Osteoblast (primary cell): ENCODE measurements around the gene LEFTY2. TPM values are rescaled to one million over a fixed set of nuclear protein-coding genes. Genes with fewer than 3 reads are reported as not detected.
"Not testable (repeated sequence)": the region's sequence is repeated elsewhere in the genome, so short reads cannot be mapped to it uniquely, and the experiment has no call there.

Experiments used
- DNase-seq: peaks from one replicate; pipeline ENCODE4 v3.0.0; 2011; ENCODE audit warnings: low spot score, mixed read lengths; ENCODE audit not compliant: insufficient read length; ENCODE audit errors: missing footprints
- H2AFZ ChIP-seq: 2 replicates; pipeline ENCODE4 v1.6.0; 2011; ENCODE audit warnings: mild to moderate bottlenecking, low read length
- H3K27ac ChIP-seq: 2 replicates; pipeline ENCODE4 v1.5.1; 2011; ENCODE audit warnings: mild to moderate bottlenecking, low read depth, low read length, moderate library complexity
- H3K27me3 ChIP-seq: 2 replicates; pipeline ENCODE4 v1.6.0; 2012; ENCODE audit warnings: mild to moderate bottlenecking, control low read depth, inconsistent platforms, low read length, moderate library complexity; ENCODE audit not compliant: insufficient read depth
- H3K36me3 ChIP-seq: 2 replicates; pipeline ENCODE4 v1.5.1; 2011; ENCODE audit warnings: mild to moderate bottlenecking, low read length, control low read depth, moderate library complexity; ENCODE audit not compliant: insufficient read depth
- H3K4me1 ChIP-seq: 2 replicates; pipeline ENCODE4 v1.5.1; 2011; ENCODE audit warnings: mild to moderate bottlenecking, low read length, control low read depth, moderate library complexity; ENCODE audit not compliant: insufficient read depth
- H3K4me2 ChIP-seq: 2 replicates; pipeline ENCODE4 v1.6.0; 2011; ENCODE audit warnings: mild to moderate bottlenecking, low read length; ENCODE audit not compliant: insufficient read depth
- H3K4me3 ChIP-seq: fragments of 200-600 bp; sonication (generic); 3 replicates; pipeline ENCODE4 v1.5.1; 2012; ENCODE audit warnings: mild to moderate bottlenecking, low read length, inconsistent platforms; ENCODE audit not compliant: insufficient read depth
- H3K79me2 ChIP-seq: 2 replicates; pipeline ENCODE4 v1.6.0; 2012; ENCODE audit warnings: mild to moderate bottlenecking, low read length, control low read depth, inconsistent platforms; ENCODE audit not compliant: insufficient read depth
- H3K9me3 ChIP-seq: 2 replicates; pipeline ENCODE4 v1.5.1; 2011; ENCODE audit warnings: low read depth, low read length, control low read depth
- H4K20me1 ChIP-seq: 2 replicates; pipeline ENCODE4 v1.6.0; 2012; ENCODE audit warnings: mild to moderate bottlenecking, low read length, control low read depth; ENCODE audit not compliant: insufficient read depth
- CTCF ChIP-seq: IDR thresholded peaks from 2 replicates; pipeline ENCODE4 v1.5.1; 2011; ENCODE audit warnings: mild to moderate bottlenecking, low read depth, low read length, moderate library complexity; ENCODE audit errors: extremely low read depth
- total RNA-seq: library from RNA; depleted of rRNA; stranded (reverse); fragments of >200 nt; gene quantifications from 2 replicates; pipeline ENCODE4 v1.2.3, GENCODE V29; 2012

LEFTY2 gene
- total RNA-seq, 1 donor = not detected

GRCh38 chr1:225974454-225974853 lies 33.4 kb upstream of the LEFTY2 start:
- no peak for DNase-seq
- Histone ChIP-seq H3K9me3 (no peaks in the 10 kb centered on the region), H3K27me3 (no peaks in the 10 kb centered on the region), H3K79me2 (no peaks in the 10 kb centered on the region), H3K4me2 (no peak overlapping the region), H3K36me3 (peaks cover 10% of the 10 kb centered on the region), H3K4me1 (no peaks in the 10 kb centered on the region), H3K27ac (no peak overlapping the region), H2AFZ (no peak overlapping the region), H4K20me1 (no peaks in the 10 kb centered on the region), H3K4me3 (no peak overlapping the region)
- TF ChIP-seq CTCF = no peak

- TF ChIP-seq CTCF = no peak
- Histone ChIP-seq H3K9me3 (no peaks in the 10 kb centered on the region), H3K79me2 (no peaks in the 10 kb centered on the region), H3K27ac (no peak overlapping the region), H4K20me1 (no peaks in the 10 kb centered on the region), H3K4me3 (no peak overlapping the region), H3K4me1 (no peaks in the 10 kb centered on the region), H3K27me3 (no peaks in the 10 kb centered on the region), H3K36me3 (peaks cover 3% of the 10 kb centered on the region), H2AFZ (no peak overlapping the region), H3K4me2 (no peak overlapping the region)
- no peak for DNase-seq
Measured at GRCh38 chr1:225973158-225973557, 32.1 kb upstream of the LEFTY2 start.

- no peaks in the 10 kb centered on the region for H3K79me2 ChIP-seq
- no peaks in the 10 kb centered on the region for H4K20me1 ChIP-seq
- H2AFZ ChIP-seq = no peak overlapping the region
- no peak overlapping the region for H3K4me3 ChIP-seq
- H3K9me3 ChIP-seq = no peaks in the 10 kb centered on the region
- no peak overlapping the region for H3K4me2 ChIP-seq
- no peaks in the 10 kb centered on the region for H3K36me3 ChIP-seq
- H3K27me3 ChIP-seq = no peaks in the 10 kb centered on the region
- TF ChIP-seq CTCF = no peak
- H3K27ac ChIP-seq = no peak overlapping the region
- no peaks in the 10 kb centered on the region for H3K4me1 ChIP-seq
- no peak for DNase-seq
Measured at GRCh38 chr1:225972344-225973152, 31.5 kb upstream of the LEFTY2 start.

- not testable (repeated sequence) for H3K36me3 ChIP-seq, H3K27me3 ChIP-seq, H3K79me2 ChIP-seq, H2AFZ ChIP-seq, H3K4me2 ChIP-seq, H4K20me1 ChIP-seq, DNase-seq, H3K4me1 ChIP-seq, H3K9me3 ChIP-seq, H3K27ac ChIP-seq, H3K4me3 ChIP-seq
Measured at GRCh38 chr1:225970592-225971157, 29.7 kb upstream of the LEFTY2 start.

- H4K20me1 ChIP-seq, H3K79me2 ChIP-seq, H3K4me3 ChIP-seq, H3K9me3 ChIP-seq, H2AFZ ChIP-seq, H3K4me2 ChIP-seq, H3K36me3 ChIP-seq, H3K4me1 ChIP-seq, H3K27ac ChIP-seq, H3K27me3 ChIP-seq, DNase-seq: not testable (repeated sequence)
Measured at GRCh38 chr1:225969751-225970150, 28.7 kb upstream of the LEFTY2 start.
